ENCODE data around the gene RPL22L1. TPM values are rescaled to one million over a fixed set of nuclear protein-coding genes. Genes with fewer than 3 reads are reported as not detected.

RPL22L1 gene
- total and polyA plus RNA-seq, 11 donors, result 8.6 to 97.3 (median 29.2) TPM

GRCh38 chr3:170914212-170914611 is 44.2 kb upstream of the RPL22L1 start:
- Histone ChIP-seq H3K36me3 (no peaks in the 10 kb centered on the region), H3K4me3 (no peak overlapping the region), H3K27me3 (no peaks in the 10 kb centered on the region), H3K9me3 (peaks cover 0 to 43% (median 14%) of the 10 kb centered on the region in 12 donors), H3K27ac (peak overlapping the region in 3 of 12 donors; percentile 1 to 25 (median 25)), H3K4me1 (peaks cover 0 to under 1% (median 0%) of the 10 kb centered on the region in 12 donors)
- no peak for DNase-seq
- intact Hi-C loops (cut with DNase I), result no loop called here
- ATAC-seq, result no peak
- TF ChIP-seq POLR2A (IDR thresholded peaks at IDR 0.05) (no peak), CTCF (IDR thresholded peaks at IDR 0.05) (no peak)
- WGBS, 4 donors, result 82 to 90% (median 88%) methylated on average over 5 of the region's 5 CpGs

GRCh38 chr3:170911051-170911450 is 41.1 kb upstream of the RPL22L1 start:
- no peaks in the 10 kb centered on the region for H3K36me3 ChIP-seq
- 89 to 96% (median 95%) methylated on average over 3 of the region's 3 CpGs for WGBS, 4 donors

GRCh38 chr3:170910542-170910941 is 40.5 kb upstream of the RPL22L1 start:
- intact Hi-C loops (cut with DNase I), result no loop called here
- Histone ChIP-seq H3K4me3 (no peak overlapping the region), H3K36me3 (no peaks in the 10 kb centered on the region), H3K4me1 (peaks cover 0 to 24% (median 13%) of the 10 kb centered on the region in 12 donors), H3K9me3 (peaks cover 0 to 31% (median 16%) of the 10 kb centered on the region in 12 donors), H3K27ac (no peak overlapping the region), H3K27me3 (no peaks in the 10 kb centered on the region)
- ATAC-seq (no peak), DNase-seq (no peak)
- TF ChIP-seq POLR2A (IDR thresholded peaks at IDR 0.05), result no peak
- TF ChIP-seq CTCF (IDR thresholded peaks at IDR 0.05), result no peak

More at GRCh38 chr3:170911051-170911450, 41.1 kb upstream of the RPL22L1 start:
- intact Hi-C loops (cut with DNase I), result no loop called here
- ATAC-seq (no peak), DNase-seq (no peak)
- peaks cover 0 to 24% (median 13%) of the 10 kb centered on the region in 12 donors for H3K4me1 ChIP-seq
- peaks cover 0 to 31% (median 16%) of the 10 kb centered on the region in 12 donors for H3K9me3 ChIP-seq
- no peak for TF ChIP-seq CTCF (IDR thresholded peaks at IDR 0.05)
- no peak for TF ChIP-seq POLR2A (IDR thresholded peaks at IDR 0.05)
- H3K27me3 ChIP-seq, result no peaks in the 10 kb centered on the region
- H3K4me3 ChIP-seq, result no peak overlapping the region
- no peak overlapping the region for H3K27ac ChIP-seq

GRCh38 chr3:170909129-170909903 is 39.3 kb upstream of the RPL22L1 start:
- Histone ChIP-seq H3K9me3 (peaks cover 0 to 31% (median 16%) of the 10 kb centered on the region in 12 donors), H3K36me3 (no peaks in the 10 kb centered on the region), H3K27ac (peak overlapping the region in 5 of 12 donors; percentile 18 to 73 (median 68)), H3K4me3 (peak overlapping the region in 9 of 12 donors; percentile 59 to 92 (median 79)), H3K4me1 (peaks cover 0 to 24% (median 13%) of the 10 kb centered on the region in 12 donors), H3K27me3 (no peaks in the 10 kb centered on the region)
- DNase-seq (peak in 1 of 5 donors; percentile 7), ATAC-seq (no peak)
- WGBS, 4 donors, result 82 to 92% (median 86%) methylated on average over 9 to 17 of the region's 17 CpGs
- TF ChIP-seq CTCF (IDR thresholded peaks at IDR 0.05), result no peak
- no peak for TF ChIP-seq POLR2A (IDR thresholded peaks at IDR 0.05)
- intact Hi-C loops (cut with DNase I), result loop anchor here in 2 of 10 donors (5.0 kb wide), 1 partner anchor 37 kb away; the partner anchor contains the start of gene RPL22L1 (in 2 of the 2)

Measured in heart left ventricle (tissue), 16 donors.